ENCODE data around the gene LMO7. TPM values are rescaled to one million over a fixed set of nuclear protein-coding genes. Genes with fewer than 3 reads are reported as not detected.

The LMO7 gene
- total and polyA plus RNA-seq, 2 of the 4 experiments (the other 2 are of a cell fraction), result 266 to 367 TPM

DNA sequence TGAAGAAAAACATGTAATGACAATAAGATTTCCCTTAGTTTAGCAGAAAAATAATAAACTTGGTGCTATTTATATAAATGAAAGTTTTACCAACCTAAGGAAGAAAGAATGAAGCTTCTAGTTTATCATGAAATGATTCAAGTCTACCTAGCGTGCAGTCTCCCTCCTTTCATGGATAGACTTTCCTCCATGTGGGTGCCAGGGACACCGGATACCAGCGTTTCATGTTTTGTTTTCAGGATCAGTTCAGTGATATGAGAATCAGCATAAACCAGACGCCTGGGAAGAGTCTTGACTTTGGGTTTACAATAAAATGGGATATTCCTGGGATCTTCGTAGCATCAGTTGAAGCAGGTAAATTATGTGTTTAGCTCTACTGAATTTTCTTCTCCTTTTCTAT lies 196.7 kb downstream of the LMO7 start:
- Histone ChIP-seq H3K27ac (ENCODE audit: insufficient read depth, low read length) (no peak overlapping the region), H2BK5ac (ENCODE audit: low read depth, low read length, poor library complexity, severe bottlenecking) (peak overlapping the region; percentile 22), H3K23ac (ENCODE audit: low read depth, low read length) (no peak overlapping the region), H3K9me3 (ENCODE audit: control insufficient read depth, insufficient read depth, low read length) (peaks cover 2% of the 10 kb centered on the region; the same call in 1 of the 2 replicates), H3K4ac (ENCODE audit: low read depth, low read length) (no peak overlapping the region), H4K5ac (ENCODE audit: low read depth, low read length) (no peak overlapping the region), H3K18ac (ENCODE audit: low read depth, low read length) (no peak overlapping the region), H3K79me1 (ENCODE audit: low read depth in 1 of 2, low read length in 2 of 2) (peaks cover 35 to 72% of the 10 kb centered on the region in 2 experiments), H2AK5ac (ENCODE audit: low read depth, low read length) (no peak overlapping the region), H4K20me1 (ENCODE audit: insufficient read depth, low read length) (peaks cover 38% of the 10 kb centered on the region; the same call in 1 of the 2 replicates), H4K91ac (ENCODE audit: insufficient read depth, low read depth, low read length) (no peak overlapping the region), H3K14ac (replicated peaks; ENCODE audit: low read depth, low read length) (no peak overlapping the region), H2BK20ac (ENCODE audit: low read depth, low read length) (no peak overlapping the region), H2BK15ac (ENCODE audit: low read depth, low read length) (no peak overlapping the region), H2BK120ac (ENCODE audit: low read depth, low read length) (no peak overlapping the region), H3K27me3 (ENCODE audit: control insufficient read depth, insufficient read depth, low read length) (no peaks in the 10 kb centered on the region), H3K56ac (ENCODE audit: extremely low read depth, insufficient read depth, low read length) (no peak overlapping the region), H3K9ac (ENCODE audit: low read depth, low read length) (no peak overlapping the region), H2AFZ (replicated peaks; ENCODE audit: low read length, poor library complexity) (no peak overlapping the region), H3K4me1 (ENCODE audit: control insufficient read depth, insufficient read depth, low read length) (peaks cover 6% of the 10 kb centered on the region; the same call in 1 of the 2 replicates), H4K8ac (ENCODE audit: low read depth in 2 of 2, low read length in 2 of 2) (no peak overlapping the region), H3K4me2 (ENCODE audit: low read depth, low read length) (no peak overlapping the region), H3K9me1 (ENCODE audit: insufficient read depth, low read length) (peaks cover 17% of the 10 kb centered on the region), H2AK9ac (replicated peaks; ENCODE audit: low read depth, low read length, poor library complexity) (no peak overlapping the region), H3K36me3 (ENCODE audit: control insufficient read depth, insufficient read depth, low read length) (peaks cover 14% of the 10 kb centered on the region), H3K4me3 (ENCODE audit: insufficient read depth, low read depth, low read length) (no peak overlapping the region)
- no TSS peak for BruUV-seq (replicated peaks)
- no peak for ATAC-seq (ENCODE audit: low read depth)
- DNase-seq, result no peak
- dilution Hi-C loops (cut with HindIII; ENCODE audit: low sequenced_read_pairs, unreplicated experiment) (no loop called here), intact Hi-C loops (cut with micrococcal nuclease) (loop anchor here (10.0 kb wide), 2 partner anchors 138 to 268 kb away; no protein-coding TSS in a partner anchor), in situ Hi-C loops (cut with MboI; ENCODE audit: low sequenced_read_pairs) (no loop called here)
- WGBS, 2 experiments (ENCODE audit: extremely low coverage in 2 of 2, insufficient read length in 1 of 2), result no CpG with 5 or more reads among the region's 5 CpGs
- ChIA-PET CTCF (interaction anchor here (0.7 to 1.4 kb wide), 2 partner anchors 137 to 140 kb away, joined by 3 to 9 read pairs; no protein-coding TSS in a partner anchor), POLR2A (ENCODE audit: unreplicated experiment) (no interaction called here)
- TF ChIP-seq MXI1 (IDR thresholded peaks at IDR 0.05; ENCODE audit: borderline replicate concordance, low read depth, low read length) (no peak), RCOR1 (IDR thresholded peaks at IDR 0.05; ENCODE audit: insufficient replicate concordance, low read length) (no peak), RAD21 (IDR thresholded peaks at IDR 0.05; ENCODE audit: low read length) (no peak), MAZ (IDR thresholded peaks at IDR 0.05; ENCODE audit: borderline replicate concordance, low read depth, low read length) (no peak), POLR2A (IDR thresholded peaks at IDR 0.05; ENCODE audit: low read depth, low read length) (no peak)
- TF ChIP-seq, protein P1, sequence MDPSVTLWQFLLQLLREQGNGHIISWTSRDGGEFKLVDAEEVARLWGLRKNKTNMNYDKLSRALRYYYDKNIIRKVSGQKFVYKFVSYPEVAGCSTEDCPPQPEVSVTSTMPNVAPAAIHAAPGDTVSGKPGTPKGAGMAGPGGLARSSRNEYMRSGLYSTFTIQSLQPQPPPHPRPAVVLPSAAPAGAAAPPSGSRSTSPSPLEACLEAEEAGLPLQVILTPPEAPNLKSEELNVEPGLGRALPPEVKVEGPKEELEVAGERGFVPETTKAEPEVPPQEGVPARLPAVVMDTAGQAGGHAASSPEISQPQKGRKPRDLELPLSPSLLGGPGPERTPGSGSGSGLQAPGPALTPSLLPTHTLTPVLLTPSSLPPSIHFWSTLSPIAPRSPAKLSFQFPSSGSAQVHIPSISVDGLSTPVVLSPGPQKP (IDR thresholded peaks at IDR 0.05; ENCODE audit: borderline replicate concordance, low read depth, low read length), result no peak
